ENCODE data around the gene PACSIN2.
A peak's percentile ranks its signal among the peaks of the same experiment; 100 is the strongest.
"Not testable (repeated sequence)": the region's sequence is repeated elsewhere in the genome, so short reads cannot be mapped to it uniquely, and the experiment has no call there.

PACSIN2 gene

DNA sequence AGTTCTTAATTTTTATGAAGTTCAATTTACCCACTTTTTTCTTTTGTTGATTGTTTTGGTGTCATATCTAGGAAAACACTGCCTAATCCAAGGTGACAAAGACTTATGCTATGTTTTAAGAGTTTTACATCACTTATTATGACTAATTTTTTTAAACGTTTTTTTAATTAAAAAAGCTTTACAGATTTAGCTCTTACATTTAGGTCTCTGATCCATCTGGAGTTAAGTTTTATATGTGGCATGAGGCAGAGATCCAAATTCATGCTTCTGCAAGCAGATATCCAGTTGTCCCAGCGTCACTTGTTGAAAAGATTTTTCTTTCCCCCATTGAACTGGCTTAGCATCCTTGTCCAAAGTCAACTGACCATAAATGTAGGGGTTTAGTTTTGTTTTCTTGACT lies 72.6 kb downstream of the PACSIN2 start:
- no peak for DNase-seq

DNA sequence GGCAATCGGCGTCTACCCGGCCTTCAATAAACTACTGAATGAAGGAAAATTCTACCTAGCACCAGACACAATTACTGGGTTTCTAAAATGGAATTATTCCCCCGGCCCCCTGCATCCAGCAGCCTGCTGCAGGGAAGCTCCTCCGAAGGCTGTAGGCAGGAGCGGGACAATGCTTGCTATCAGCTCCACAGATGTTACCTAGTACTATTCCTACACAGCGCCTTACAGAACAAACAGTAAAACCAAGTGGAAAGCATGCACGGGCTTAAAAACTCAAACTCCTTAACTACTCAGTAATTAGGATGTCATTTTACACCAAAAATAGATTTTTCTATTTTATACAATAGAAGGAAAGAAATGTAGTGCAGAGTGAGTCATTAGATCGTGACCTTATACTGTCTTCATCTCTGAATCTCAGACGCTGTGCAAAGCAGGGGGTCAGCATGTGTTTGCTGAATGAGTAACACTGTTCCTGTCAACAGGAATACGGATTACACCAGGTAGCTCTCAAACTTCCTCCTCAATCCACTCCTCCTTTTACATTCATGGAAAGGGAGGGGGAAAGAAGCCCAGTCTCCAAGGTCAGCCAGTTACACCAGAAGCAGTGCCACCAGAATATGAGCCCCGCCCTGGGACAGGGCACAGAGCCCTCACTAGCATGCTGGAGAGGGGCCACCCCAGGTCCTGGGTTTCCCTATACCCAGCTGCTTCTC lies 74.9 kb downstream of the PACSIN2 start:
- DNase-seq, result peak; percentile 40

DNA sequence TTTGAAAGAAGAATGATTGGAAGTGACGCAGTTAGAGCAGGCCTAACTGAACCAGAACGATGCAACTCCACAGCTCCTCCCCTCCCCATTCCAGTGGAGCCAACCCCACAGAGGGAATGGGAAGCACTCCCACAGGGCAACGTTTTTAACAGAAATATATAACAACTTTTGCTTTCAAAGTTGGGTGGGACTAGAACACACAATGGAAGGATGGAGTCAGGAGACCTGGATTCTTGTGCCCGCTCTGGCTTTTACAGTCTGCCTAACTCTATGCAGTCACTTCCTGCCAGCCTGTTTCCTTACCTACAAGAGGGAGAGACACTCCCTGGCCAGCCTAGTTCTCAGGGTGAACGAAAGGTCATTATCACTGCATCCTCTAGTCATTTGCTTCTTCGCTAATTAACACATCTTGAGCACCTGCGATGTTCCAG lies 75.5 kb downstream of the PACSIN2 start:
- DNase-seq, result no peak

DNA sequence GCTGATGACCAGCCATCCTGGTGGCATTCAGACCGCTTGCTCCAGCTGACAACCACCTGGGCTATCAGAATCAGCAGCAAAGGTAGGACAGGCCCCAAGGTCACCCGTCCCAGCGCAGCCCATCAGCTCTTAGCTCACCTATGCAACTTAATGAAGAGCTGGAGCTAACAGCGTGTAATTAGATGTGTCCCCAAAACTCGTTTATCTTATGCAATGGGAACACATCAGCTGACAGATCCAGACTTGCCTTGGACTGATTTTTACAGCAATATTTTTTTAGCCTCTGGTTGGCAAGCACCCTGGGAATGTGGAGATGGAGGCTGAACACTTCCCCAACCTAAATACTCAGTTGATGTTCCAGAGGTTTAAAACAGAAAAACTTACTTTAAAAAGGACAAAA lies 76.0 kb downstream of the PACSIN2 start:
- DNase-seq, result no peak

DNA sequence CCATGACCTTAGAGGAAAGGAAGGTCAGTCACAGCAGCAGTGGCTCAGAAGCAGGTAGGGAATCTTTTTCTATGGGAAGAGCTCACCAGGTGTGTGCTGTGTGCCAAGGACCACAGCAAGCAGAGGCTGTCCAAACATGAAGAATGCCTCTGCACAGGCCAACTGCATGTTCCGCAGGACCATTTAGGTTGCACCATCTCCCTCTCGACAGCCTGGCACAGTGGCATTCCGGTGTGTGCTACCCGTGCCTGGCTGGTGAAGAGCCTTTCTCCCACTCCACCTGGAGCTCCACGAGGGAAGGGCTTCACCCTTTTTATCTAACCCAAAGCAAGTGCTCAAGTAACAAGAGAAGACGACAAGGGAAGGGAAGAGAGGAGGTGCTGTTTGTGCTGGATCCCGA lies 76.5 kb downstream of the PACSIN2 start:
- DNase-seq, result no peak

DNA sequence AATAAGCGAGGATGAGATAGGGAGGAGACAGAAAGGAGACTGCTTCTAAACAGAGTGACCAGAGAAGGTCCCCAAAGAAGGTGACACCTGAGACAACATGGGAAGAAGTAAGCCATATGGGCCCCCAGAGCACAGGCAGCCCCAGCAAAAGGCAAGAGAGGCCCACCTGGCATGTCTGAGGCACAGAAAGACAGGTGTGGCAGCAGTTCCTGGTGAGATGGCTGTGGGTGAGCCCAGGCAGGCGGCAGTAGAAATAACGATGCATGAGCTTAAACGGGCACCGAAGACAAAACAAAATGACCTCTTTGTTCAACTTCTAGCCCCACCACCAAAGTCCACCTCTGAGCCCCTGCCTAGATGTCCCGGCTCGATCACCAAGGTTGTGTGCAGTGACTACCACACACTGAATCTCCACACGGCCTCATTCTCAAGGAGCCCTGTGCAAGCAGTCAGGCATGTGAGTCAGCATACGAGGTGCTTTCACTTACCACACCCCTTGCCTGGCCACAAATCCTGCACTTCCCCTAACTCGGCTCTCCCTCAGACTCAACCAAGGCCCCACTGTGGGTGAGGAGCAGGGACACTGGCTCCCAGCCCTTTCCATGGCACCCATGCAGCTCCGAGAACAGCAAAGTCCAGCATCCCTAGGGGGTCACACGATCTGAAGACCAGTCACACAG lies 77.6 kb downstream of the PACSIN2 start:
- DNase-seq, result no peak

DNA sequence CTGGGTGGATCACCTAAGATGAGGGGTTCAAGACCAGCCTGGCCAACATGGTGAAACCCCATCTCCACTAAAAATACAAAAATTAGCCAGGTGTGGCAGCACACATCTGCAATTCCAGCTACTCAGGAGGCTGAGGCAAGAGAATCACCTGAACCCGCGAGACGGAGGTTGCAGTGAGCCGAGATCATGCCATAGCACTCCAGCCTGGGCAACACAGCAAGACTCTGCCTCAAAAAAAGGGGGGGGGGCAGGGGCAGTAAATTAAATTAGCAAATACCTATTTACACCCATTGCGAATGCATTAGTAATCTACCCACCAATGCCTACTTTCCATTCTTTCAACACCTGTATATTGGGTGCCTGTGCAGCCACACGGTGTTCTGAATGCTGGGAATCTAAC lies 78.3 kb downstream of the PACSIN2 start:
- DNase-seq, result not testable (repeated sequence)

DNA sequence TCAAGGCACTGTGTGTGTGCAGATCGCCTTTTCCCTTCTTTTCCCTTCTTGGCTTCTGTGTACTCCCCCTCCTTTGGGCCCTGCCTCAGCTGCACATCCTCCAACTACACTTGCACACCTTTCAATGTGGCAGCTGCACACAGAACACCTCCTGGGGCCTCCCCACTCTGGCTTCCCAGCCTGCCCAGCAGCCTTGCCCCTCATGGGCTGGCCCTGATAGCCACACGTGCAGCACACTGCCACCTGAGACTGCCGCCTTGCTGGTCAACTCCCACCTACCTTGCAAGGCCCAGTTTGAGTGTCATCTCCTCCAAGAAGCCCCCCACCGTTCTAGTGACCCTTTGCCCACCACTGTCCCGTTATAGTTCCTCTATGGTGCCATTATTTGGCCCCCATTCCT lies 80.6 kb downstream of the PACSIN2 start:
- DNase-seq, result no peak

DNA sequence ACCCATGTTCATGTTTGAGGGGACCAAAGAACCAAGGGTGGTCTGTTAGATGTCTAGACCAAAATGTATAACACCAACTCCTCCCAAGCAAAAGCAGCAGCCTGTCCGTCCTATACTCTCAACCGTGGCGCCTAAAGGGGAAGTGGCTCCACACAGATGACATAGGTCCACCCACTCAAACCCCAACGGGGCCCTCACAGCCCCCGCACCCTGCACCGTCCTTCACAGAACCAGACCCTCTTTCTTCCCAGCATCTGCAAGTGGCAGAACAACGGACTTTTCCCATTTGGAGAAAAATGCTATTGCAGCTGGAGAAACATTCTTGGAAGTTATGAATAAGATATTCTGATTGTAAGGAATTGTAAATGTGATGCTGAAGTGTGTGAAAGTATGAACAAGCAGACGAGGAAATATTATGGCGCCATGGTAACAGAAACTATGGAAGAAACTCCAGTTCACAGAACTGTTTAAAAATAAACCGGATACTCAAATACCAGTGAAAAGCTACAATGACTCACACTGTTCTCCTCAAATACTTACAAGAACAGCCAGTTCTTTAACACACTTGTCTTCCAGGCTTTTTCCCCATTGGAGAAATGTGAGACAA lies 81.4 kb downstream of the PACSIN2 start:
- DNase-seq, result no peak

DNA sequence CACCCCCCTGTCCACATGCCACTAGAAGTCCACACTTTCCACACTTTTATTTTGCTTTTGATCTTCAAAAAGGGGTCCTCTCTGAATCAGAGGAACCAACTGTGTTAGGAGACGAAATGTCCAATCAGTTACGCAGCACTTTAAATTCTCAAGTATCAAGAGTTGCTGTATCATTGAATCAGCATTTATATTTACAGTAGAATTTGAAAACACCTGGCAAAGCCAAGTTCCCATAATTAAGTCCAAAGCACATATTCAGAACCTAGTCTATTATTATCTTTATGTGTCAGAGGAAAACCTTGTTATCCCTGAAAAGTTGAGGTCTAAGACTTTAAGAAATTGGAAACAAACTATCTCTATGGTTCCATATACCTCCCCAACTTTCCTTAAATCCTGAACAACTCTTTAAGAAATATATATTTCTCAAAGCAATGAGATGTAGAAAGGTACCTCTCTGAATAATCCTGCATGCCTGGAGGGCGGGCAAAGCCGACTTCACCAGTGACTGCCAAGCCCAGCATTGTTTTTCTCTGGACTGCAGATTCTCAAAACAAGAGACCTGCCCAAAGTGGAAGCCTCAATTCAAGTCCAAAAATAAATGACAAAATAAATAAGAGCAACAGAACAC lies 82.0 kb downstream of the PACSIN2 start:
- DNase-seq, result no peak

DNA sequence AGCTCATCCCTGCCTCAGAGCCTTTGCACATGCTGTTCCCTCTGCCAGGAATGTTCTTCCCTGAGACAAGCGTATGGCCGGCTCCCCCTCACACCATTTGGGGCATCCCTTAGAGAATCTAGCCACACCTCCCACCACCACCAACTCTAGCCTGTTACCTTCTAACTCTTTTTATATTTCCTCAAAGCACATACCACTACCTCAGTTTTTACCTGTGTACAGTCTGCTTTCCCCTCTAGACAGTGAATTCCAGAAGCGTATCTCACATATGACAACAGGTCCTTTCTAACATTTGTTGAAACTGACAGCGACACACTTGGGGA lies 82.8 kb downstream of the PACSIN2 start:
- no peak for DNase-seq

DNA sequence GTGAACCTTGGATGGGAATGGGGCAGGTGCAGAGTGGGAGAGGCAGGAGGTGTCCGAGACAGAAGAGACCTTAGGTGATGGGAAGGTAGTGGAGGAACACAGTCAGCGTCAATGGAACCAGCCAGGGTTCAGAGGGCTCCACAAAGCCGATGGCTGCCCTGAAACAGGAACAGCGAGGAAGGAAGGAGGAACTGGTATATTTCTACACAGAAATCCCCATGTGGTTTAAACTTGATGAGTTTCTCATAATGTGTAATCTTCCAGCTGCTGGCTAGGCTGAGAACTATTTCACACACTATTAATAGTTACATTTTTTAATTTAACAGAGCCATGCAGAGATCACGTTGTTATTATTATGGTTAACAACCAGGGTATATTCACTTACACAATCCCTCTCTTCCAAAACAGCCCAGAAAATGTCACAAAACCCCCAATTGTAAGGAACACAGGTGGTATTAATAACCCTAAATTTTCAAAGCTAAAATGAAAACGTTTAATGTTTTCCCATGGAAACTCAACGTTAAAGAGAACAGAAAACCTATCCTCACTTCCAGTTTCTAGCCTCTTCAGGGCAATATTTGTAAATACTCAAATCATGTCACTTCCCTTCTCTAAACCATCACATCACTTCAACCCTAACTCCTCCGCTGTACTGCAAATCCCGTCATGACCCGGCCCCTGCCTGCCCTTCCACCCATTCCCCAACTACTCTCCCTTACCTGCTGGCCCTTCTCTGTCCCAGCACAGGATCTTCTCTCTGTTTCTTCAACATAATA lies 83.3 kb downstream of the PACSIN2 start:
- DNase-seq, result no peak

DNA sequence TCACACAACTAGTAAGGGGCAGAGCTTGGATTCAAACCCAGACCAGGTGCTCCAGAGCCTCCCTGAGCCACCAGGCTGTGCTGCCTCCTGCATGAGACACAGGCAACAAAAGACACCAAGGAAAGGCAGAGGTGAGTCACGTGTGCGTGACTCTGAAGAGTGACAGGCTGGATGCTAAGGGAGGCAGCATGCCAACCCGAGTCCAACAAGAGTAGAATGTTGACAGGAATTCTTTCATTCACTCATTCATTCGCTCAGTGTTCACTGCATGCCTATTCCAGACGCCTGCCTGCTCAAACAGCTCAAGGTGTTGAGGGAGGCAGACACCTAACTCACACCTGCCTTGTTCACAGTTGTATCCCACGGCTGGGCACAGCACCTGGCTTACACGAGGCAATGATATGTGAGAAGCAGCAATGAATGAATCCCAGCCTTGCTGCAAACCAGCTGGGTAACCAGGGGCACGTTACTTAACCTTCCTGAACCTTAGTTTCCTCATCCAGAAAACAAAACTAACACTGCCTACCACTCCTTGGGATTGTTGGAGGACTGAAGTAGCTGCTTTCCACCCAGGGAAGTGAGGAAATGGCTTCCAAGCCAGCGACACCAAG lies 84.0 kb downstream of the PACSIN2 start:
- no peak for DNase-seq

DNA sequence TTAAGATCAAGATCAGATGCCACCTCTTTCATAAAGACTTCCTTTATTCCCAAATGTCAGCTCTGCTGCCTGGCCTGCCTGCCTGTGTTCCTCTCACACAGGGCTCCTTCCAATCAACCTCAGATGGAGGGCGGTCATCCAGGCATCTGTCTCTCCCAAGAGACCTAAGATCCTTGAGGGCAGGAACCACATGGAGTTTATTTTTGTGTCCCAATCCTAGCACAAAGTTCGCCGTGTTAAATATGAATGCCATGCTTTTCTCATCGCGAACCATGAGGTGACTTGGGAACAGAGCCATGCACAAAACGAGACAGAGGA lies 85.2 kb downstream of the PACSIN2 start:
- no peak for DNase-seq

DNA sequence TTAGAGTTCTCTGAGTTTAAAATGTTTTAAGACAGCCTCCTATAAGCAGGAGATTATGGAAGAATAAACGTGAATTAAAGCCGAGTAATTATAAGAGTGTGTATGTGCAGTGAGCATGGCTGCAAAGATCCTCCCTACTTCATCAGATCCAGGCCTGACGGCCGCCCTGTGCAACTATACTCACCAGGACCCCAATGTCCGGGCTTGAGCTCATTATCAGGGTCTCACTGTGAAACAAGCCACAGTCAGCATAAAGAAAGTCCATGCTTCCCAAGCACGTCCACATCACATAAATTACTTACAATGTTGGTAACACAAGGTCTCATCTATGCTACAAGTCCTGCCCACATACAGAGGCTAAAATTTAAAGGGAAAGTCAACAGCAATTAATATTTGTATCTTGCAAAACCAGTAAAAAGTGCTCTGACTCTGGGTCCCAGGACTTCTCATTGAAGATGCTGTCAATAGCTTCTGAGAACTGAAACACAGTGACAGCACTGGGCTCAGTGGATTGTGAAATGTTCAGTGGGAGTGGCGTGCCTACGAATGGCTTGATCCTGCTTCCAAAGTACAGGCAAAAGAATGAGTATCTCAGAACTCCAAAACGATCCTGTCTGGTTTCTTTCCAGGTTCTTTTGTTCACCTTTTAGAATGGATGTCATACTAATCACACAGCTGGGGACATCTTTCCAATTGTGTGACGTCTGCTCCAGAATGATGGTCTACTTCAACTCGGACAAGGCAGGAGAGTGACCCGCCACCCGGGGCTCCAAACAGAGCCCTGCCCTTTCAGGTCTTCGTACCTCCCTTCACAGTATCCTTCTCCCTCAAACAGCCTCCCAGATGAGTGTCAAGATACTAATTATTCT lies 85.7 kb downstream of the PACSIN2 start:
- DNase-seq, result no peak

DNA sequence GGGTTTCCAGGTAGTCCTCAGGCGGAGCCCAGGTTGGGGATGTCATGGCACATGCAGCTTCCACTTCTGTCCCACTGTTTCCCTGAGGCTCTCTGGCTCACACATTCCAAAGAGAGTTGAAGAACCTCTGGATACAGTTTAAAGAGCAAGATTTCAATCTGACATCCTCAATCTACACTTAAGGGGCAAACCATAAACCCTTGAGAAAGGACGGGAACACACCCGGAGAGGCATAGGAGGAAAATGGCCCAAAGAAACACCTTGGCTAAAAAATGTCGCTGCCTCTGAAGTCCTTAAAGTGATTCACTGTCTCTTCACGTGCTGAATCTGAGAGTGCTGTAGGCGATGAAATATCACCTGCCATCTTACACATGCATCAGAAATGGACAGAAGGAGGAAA lies 87.0 kb downstream of the PACSIN2 start:
- no peak for DNase-seq

DNA sequence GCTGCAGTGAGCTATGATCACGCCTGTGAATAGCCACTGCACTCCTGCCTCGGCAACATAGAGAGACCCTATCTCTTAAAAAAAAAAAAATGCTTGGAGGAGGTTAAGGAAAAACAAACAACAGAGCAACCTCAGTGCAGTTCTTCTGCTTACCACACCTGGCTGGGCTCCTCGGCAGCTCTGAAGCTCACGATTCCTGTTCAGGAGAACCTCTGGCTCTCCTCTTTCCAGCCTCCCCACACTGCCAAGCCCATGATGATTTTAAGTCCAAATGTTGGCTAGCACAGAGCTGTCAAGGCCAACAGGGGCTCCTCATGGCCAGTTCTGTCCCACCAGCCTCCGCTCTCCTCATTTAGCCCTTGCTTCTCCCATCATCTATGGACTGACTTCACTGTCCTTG lies 88.2 kb downstream of the PACSIN2 start:
- no peak for DNase-seq

DNA sequence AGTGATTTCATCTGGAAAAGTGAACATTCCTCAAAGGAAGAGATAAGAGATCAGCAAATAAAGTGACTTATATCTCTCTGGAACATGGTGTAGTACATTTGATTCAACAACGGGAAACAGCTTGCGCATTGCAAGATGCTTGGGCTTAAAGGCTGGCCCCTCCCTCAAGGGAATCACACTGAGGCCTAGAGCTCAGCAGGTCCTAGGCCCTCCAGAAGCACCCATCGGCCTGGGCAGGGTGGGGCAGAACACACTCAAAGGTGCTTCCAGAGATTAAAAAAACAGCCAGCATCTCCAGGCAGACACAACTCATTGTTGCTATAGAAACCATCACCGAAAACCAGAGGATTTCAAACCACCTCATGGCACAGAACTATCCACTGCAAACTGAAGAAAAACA lies 88.8 kb downstream of the PACSIN2 start:
- DNase-seq, result no peak

DNA sequence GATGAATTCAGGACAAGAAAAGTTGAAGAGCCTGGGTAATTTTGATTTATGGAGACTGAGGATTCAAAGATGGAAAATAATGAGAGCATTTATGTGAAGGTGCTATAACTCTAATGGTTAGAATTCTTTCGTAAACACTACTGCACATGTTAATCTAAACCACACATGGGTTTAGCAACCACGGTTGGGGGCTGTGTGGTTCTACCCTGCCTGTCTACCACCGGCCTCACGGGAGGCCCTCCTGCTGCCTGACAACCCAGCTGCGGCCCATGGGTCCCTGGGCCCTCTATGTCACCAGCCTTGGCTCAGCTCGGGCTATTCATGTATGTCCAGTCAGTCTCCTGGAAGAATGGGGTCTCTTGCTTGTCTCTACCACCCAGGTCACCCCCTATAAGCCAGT lies 89.4 kb downstream of the PACSIN2 start:
- no peak for DNase-seq

DNA sequence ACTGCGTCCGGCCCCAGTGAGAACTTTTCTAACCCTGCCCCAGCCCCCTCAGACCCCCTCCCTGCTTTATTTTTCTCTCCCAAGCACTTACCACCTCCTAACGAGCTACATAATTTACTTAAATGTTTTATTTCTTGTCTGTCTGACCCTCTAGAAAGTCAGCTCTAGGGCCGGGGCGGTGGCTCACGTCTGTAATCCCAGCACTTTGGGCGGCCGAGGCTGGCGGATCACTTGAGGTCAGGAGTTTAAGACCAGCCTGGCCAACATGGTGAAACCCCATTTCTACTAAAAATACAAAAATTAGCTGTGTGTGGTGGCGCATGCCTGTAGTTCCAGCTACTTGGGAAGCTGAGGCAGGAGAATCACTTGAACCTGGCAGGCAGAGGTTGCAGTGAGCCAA lies 89.9 kb downstream of the PACSIN2 start:
- DNase-seq, result not testable (repeated sequence)

DNA sequence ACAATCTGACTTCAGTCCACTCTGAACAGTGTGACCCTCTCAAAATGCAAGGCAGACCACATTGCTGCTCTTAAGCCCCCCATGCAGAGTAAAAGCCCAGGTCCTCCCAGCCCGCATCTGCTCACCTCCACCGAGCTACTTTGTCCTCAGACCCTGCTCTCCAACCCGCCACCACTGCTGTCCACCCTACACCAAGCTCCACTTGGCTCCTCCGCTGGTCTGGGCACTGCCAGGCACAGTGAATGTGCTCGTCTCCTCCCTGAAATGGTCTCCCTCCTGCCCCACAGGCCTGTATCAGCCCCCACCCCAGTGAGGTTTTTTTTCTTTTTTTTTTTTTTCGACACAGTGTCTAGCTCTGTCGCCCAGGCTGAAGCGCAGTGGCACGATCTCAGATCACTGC lies 90.5 kb downstream of the PACSIN2 start:
- no peak for DNase-seq

All from NCI-H2029 treated with DMSO at 0.1 percent for 48 hours (cell line).